DND-41 (cell line): ENCODE data around the gene TMEM134.

Experiments used
- EZH2 ChIP-seq: IDR thresholded peaks from 3 replicates; pipeline ENCODE4 v1.6.1; 2012; ENCODE audit warnings: borderline replicate concordance, low read depth, mild to moderate bottlenecking, moderate library complexity, low read length, inconsistent platforms; ENCODE audit not compliant: severe bottlenecking
- TF ChIP-seq, protein P1 (sequence below): IDR thresholded peaks from 2 replicates; pipeline ENCODE4 v1.5.1; 2012; ENCODE audit warnings: borderline replicate concordance, low read length, moderate library complexity, mild to moderate bottlenecking; ENCODE audit not compliant: poor library complexity, severe bottlenecking; ENCODE audit errors: extremely low read depth

GRCh38 chr11:67508486-67509121, 39.6 kb upstream of the TMEM134 start:
- TF ChIP-seq, protein P1, sequence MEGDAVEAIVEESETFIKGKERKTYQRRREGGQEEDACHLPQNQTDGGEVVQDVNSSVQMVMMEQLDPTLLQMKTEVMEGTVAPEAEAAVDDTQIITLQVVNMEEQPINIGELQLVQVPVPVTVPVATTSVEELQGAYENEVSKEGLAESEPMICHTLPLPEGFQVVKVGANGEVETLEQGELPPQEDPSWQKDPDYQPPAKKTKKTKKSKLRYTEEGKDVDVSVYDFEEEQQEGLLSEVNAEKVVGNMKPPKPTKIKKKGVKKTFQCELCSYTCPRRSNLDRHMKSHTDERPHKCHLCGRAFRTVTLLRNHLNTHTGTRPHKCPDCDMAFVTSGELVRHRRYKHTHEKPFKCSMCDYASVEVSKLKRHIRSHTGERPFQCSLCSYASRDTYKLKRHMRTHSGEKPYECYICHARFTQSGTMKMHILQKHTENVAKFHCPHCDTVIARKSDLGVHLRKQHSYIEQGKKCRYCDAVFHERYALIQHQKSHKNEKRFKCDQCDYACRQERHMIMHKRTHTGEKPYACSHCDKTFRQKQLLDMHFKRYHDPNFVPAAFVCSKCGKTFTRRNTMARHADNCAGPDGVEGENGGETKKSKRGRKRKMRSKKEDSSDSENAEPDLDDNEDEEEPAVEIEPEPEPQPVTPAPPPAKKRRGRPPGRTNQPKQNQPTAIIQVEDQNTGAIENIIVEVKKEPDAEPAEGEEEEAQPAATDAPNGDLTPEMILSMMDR, result peak; percentile 14
- no peak for TF ChIP-seq EZH2
